ENCODE measurements around the gene GUCY1A2.

Gene GUCY1A2

GRCh38 chr11:107017433-107018218 lies 650 bp downstream of the GUCY1A2 start:
- Histone ChIP-seq H3K79me2 (ENCODE audit: insufficient read depth, low read depth) (no peaks in the 10 kb centered on the region), H3K9ac (peak overlapping the region; percentile 42; the same call in 1 of the 2 replicates), H3K27me3 (ENCODE audit: insufficient read depth, low read depth) (no peaks in the 10 kb centered on the region), H3K4me1 (ENCODE audit: low read depth, poor library complexity, severe bottlenecking) (peaks cover 3% of the 10 kb centered on the region), H2AFZ (ENCODE audit: low read depth) (peak overlapping the region; percentile 57), H3K4me2 (peak overlapping the region; percentile 73; the same call in 1 of the 2 replicates), H3K27ac (no peak overlapping the region), H3K4me3 (IDR thresholded peaks at IDR 0.05; ENCODE audit: insufficient read depth, low read depth, low read length) (no peak overlapping the region), H3K36me3 (ENCODE audit: insufficient read depth) (no peaks in the 10 kb centered on the region), H4K20me1 (ENCODE audit: insufficient read depth) (no peaks in the 10 kb centered on the region)
- TF ChIP-seq, protein P1, sequence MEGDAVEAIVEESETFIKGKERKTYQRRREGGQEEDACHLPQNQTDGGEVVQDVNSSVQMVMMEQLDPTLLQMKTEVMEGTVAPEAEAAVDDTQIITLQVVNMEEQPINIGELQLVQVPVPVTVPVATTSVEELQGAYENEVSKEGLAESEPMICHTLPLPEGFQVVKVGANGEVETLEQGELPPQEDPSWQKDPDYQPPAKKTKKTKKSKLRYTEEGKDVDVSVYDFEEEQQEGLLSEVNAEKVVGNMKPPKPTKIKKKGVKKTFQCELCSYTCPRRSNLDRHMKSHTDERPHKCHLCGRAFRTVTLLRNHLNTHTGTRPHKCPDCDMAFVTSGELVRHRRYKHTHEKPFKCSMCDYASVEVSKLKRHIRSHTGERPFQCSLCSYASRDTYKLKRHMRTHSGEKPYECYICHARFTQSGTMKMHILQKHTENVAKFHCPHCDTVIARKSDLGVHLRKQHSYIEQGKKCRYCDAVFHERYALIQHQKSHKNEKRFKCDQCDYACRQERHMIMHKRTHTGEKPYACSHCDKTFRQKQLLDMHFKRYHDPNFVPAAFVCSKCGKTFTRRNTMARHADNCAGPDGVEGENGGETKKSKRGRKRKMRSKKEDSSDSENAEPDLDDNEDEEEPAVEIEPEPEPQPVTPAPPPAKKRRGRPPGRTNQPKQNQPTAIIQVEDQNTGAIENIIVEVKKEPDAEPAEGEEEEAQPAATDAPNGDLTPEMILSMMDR (conservative IDR thresholded peaks at IDR 0.05; ENCODE audit: low read depth, low read length): peak; percentile 47; the same call in 1 of the 2 replicates

DNA sequence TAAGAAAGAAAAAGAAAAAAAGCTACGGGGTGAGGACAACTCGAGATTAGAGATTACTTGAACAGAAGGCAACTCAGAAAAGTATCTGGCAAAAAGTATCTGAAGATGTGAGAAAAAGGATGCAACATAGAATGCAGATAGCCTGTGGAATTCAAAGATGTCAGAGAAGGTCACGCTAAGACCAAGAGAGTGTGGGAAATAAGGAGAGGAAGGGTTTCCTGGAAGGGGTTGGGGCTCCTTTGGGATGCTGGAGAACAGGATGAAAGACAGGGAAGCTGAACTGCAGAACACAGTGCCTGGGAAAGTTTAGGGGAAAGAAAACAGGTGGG lies 1.2 kb downstream of the GUCY1A2 start:
- Histone ChIP-seq H3K4me2 (peak overlapping the region; percentile 73), H3K9ac (peak overlapping the region; percentile 42; the same call in 1 of the 2 replicates), H3K4me3 (IDR thresholded peaks at IDR 0.05; ENCODE audit: insufficient read depth, low read depth, low read length) (no peak overlapping the region), H3K36me3 (ENCODE audit: insufficient read depth) (no peaks in the 10 kb centered on the region), H3K27me3 (ENCODE audit: insufficient read depth, low read depth) (no peaks in the 10 kb centered on the region), H3K27ac (no peak overlapping the region), H2AFZ (ENCODE audit: low read depth) (peak overlapping the region; percentile 57; the same call in 1 of the 2 replicates), H3K4me1 (ENCODE audit: low read depth, poor library complexity, severe bottlenecking) (peaks cover 3% of the 10 kb centered on the region), H3K79me2 (ENCODE audit: insufficient read depth, low read depth) (no peaks in the 10 kb centered on the region), H4K20me1 (ENCODE audit: insufficient read depth) (no peaks in the 10 kb centered on the region)
- TF ChIP-seq, protein P1 (conservative IDR thresholded peaks at IDR 0.05; ENCODE audit: low read depth, low read length): no peak

DNA sequence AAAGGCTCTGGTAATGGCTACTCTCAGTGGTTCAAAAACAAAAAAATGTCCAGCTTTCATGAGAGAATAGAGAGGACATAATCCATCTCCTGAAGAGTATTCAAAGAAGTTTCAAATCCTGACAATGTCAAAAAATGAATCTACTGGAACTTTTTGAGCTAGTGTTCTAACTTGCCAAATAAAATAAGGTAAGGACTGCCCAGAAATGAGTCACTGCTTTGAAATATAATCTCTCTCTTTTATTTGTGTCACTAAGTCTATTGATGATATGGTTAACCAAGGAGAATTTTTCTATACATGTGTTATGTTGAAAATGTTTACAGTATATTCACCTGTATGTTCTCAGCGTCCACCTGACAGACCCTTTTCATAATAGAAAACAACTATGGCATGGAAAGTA lies 3.4 kb downstream of the GUCY1A2 start:
- TF ChIP-seq, protein P1 (conservative IDR thresholded peaks at IDR 0.05; ENCODE audit: low read depth, low read length): no peak
- no peaks in the 10 kb centered on the region for H3K27me3 ChIP-seq (ENCODE audit: insufficient read depth, low read depth)
- no peak overlapping the region for H3K4me2 ChIP-seq
- H3K4me1 ChIP-seq (ENCODE audit: low read depth, poor library complexity, severe bottlenecking): peaks cover 3% of the 10 kb centered on the region
- H3K27ac ChIP-seq: no peak overlapping the region
- H3K36me3 ChIP-seq (ENCODE audit: insufficient read depth): no peaks in the 10 kb centered on the region
- H3K9ac ChIP-seq: no peak overlapping the region
- no peaks in the 10 kb centered on the region for H3K79me2 ChIP-seq (ENCODE audit: insufficient read depth, low read depth)
- H3K4me3 ChIP-seq (IDR thresholded peaks at IDR 0.05; ENCODE audit: insufficient read depth, low read depth, low read length): no peak overlapping the region
- no peaks in the 10 kb centered on the region for H4K20me1 ChIP-seq (ENCODE audit: insufficient read depth)
- no peak overlapping the region for H2AFZ ChIP-seq (ENCODE audit: low read depth)

DNA sequence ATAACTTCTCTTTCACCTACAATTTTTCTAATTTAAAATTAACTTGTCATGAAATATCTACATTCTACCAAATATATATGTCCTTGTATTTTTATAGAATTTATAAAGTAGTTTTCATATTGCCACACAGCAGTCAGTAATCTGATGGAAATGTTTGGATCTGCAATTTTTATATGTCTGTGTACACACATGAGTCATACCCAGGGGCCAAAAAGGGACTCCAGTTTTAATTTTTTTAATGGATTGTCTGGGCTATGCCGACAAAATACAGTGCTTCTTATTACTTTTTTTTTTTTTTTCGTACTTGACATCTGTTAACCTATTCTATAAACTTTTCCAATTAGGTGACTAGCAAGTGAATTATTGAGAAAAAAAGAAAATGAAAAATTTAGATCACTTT lies 6.3 kb downstream of the GUCY1A2 start:
- no peaks in the 10 kb centered on the region for H3K36me3 ChIP-seq (ENCODE audit: insufficient read depth)
- no peak overlapping the region for H3K27ac ChIP-seq
- H3K79me2 ChIP-seq (ENCODE audit: insufficient read depth, low read depth): no peaks in the 10 kb centered on the region
- H3K4me1 ChIP-seq (ENCODE audit: low read depth, poor library complexity, severe bottlenecking): peaks cover 2% of the 10 kb centered on the region
- H3K9ac ChIP-seq: no peak overlapping the region
- no peaks in the 10 kb centered on the region for H3K27me3 ChIP-seq (ENCODE audit: insufficient read depth, low read depth)
- H3K4me3 ChIP-seq (IDR thresholded peaks at IDR 0.05; ENCODE audit: insufficient read depth, low read depth, low read length): no peak overlapping the region
- H4K20me1 ChIP-seq (ENCODE audit: insufficient read depth): no peaks in the 10 kb centered on the region
- H3K4me2 ChIP-seq: no peak overlapping the region
- no peak overlapping the region for H2AFZ ChIP-seq (ENCODE audit: low read depth)
- TF ChIP-seq, protein P1 (conservative IDR thresholded peaks at IDR 0.05; ENCODE audit: low read depth, low read length): no peak
